Measurements from ENCODE around the gene UBE2E1.

Gene UBE2E1

GRCh38 chr3:23816721-23817120, 11.0 kb downstream of the UBE2E1 start:
- Histone ChIP-seq H3K27me3 (ENCODE audit: control insufficient read depth in 5 of 5, insufficient read depth in 4 of 5, low read length in 5 of 5) (no peaks in the 10 kb centered on the region), H3K9ac (ENCODE audit: low read length in 5 of 5) (no peak overlapping the region), H3K4me1 (ENCODE audit: control insufficient read depth in 5 of 5, insufficient read depth in 5 of 5, low read length in 5 of 5) (peaks cover 0 to 16% (median 7%) of the 10 kb centered on the region in 5 donors), H3K9me3 (ENCODE audit: control insufficient read depth in 5 of 5, low read length in 5 of 5) (no peaks in the 10 kb centered on the region), H3K27ac (ENCODE audit: low read depth, low read length) (no peak overlapping the region), H3K36me3 (ENCODE audit: control insufficient read depth in 5 of 5, insufficient read depth in 5 of 5, low read length in 5 of 5) (peaks cover 0 to 3% (median 0%) of the 10 kb centered on the region in 5 donors), H3K4me3 (ENCODE audit: low read depth in 1 of 5, low read length in 5 of 5) (no peak overlapping the region)

GRCh38 chr3:23817508-23818223, 11.9 kb downstream of the UBE2E1 start:
- Histone ChIP-seq H3K4me3 (ENCODE audit: low read depth in 1 of 5, low read length in 5 of 5) (no peak overlapping the region), H3K27ac (ENCODE audit: low read depth, low read length) (no peak overlapping the region), H3K36me3 (ENCODE audit: control insufficient read depth in 5 of 5, insufficient read depth in 5 of 5, low read length in 5 of 5) (peaks cover 0 to 1% (median 0%) of the 10 kb centered on the region in 5 donors), H3K4me1 (ENCODE audit: control insufficient read depth in 5 of 5, insufficient read depth in 5 of 5, low read length in 5 of 5) (peaks cover 0 to 16% (median 6%) of the 10 kb centered on the region in 5 donors), H3K9ac (ENCODE audit: low read length in 5 of 5) (no peak overlapping the region), H3K27me3 (ENCODE audit: control insufficient read depth in 5 of 5, insufficient read depth in 4 of 5, low read length in 5 of 5) (no peaks in the 10 kb centered on the region), H3K9me3 (ENCODE audit: control insufficient read depth in 5 of 5, low read length in 5 of 5) (no peaks in the 10 kb centered on the region)

- Histone ChIP-seq H3K27ac (ENCODE audit: low read depth, low read length) (no peak overlapping the region), H3K4me1 (ENCODE audit: control insufficient read depth in 5 of 5, insufficient read depth in 5 of 5, low read length in 5 of 5) (peaks cover 0 to 16% (median 6%) of the 10 kb centered on the region in 5 donors), H3K4me3 (ENCODE audit: low read depth in 1 of 5, low read length in 5 of 5) (no peak overlapping the region), H3K36me3 (ENCODE audit: control insufficient read depth in 5 of 5, insufficient read depth in 5 of 5, low read length in 5 of 5) (no peaks in the 10 kb centered on the region), H3K9me3 (ENCODE audit: control insufficient read depth in 5 of 5, low read length in 5 of 5) (no peaks in the 10 kb centered on the region), H3K27me3 (ENCODE audit: control insufficient read depth in 5 of 5, insufficient read depth in 4 of 5, low read length in 5 of 5) (no peaks in the 10 kb centered on the region), H3K9ac (ENCODE audit: low read length in 5 of 5) (no peak overlapping the region)
Measured at GRCh38 chr3:23819599-23820360, 14.0 kb downstream of the UBE2E1 start.

- H3K9ac ChIP-seq (ENCODE audit: low read length in 5 of 5): no peak overlapping the region
- no peaks in the 10 kb centered on the region for H3K36me3 ChIP-seq (ENCODE audit: control insufficient read depth in 5 of 5, insufficient read depth in 5 of 5, low read length in 5 of 5)
- no peaks in the 10 kb centered on the region for H3K27me3 ChIP-seq (ENCODE audit: control insufficient read depth in 5 of 5, insufficient read depth in 4 of 5, low read length in 5 of 5)
- no peaks in the 10 kb centered on the region for H3K9me3 ChIP-seq (ENCODE audit: control insufficient read depth in 5 of 5, low read length in 5 of 5)
- no peak overlapping the region for H3K4me3 ChIP-seq (ENCODE audit: low read depth in 1 of 5, low read length in 5 of 5)
- H3K27ac ChIP-seq (ENCODE audit: low read depth, low read length): no peak overlapping the region
- peaks cover 0 to 11% (median 6%) of the 10 kb centered on the region in 5 donors for H3K4me1 ChIP-seq (ENCODE audit: control insufficient read depth in 5 of 5, insufficient read depth in 5 of 5, low read length in 5 of 5)
Measured at GRCh38 chr3:23820888-23821287, 15.1 kb downstream of the UBE2E1 start.

GRCh38 chr3:23821858-23822257, 16.1 kb downstream of the UBE2E1 start:
- H3K9me3 ChIP-seq (ENCODE audit: control insufficient read depth in 5 of 5, low read length in 5 of 5): no peaks in the 10 kb centered on the region
- H3K4me1 ChIP-seq (ENCODE audit: control insufficient read depth in 5 of 5, insufficient read depth in 5 of 5, low read length in 5 of 5): peaks cover 0 to 17% (median 6%) of the 10 kb centered on the region in 5 donors
- no peak overlapping the region for H3K4me3 ChIP-seq (ENCODE audit: low read depth in 1 of 5, low read length in 5 of 5)
- no peak overlapping the region for H3K27ac ChIP-seq (ENCODE audit: low read depth, low read length)
- no peaks in the 10 kb centered on the region for H3K27me3 ChIP-seq (ENCODE audit: control insufficient read depth in 5 of 5, insufficient read depth in 4 of 5, low read length in 5 of 5)
- H3K36me3 ChIP-seq (ENCODE audit: control insufficient read depth in 5 of 5, insufficient read depth in 5 of 5, low read length in 5 of 5): no peaks in the 10 kb centered on the region
- no peak overlapping the region for H3K9ac ChIP-seq (ENCODE audit: low read length in 5 of 5)

- H3K36me3 ChIP-seq (ENCODE audit: control insufficient read depth in 5 of 5, insufficient read depth in 5 of 5, low read length in 5 of 5): no peaks in the 10 kb centered on the region
- no peaks in the 10 kb centered on the region for H3K9me3 ChIP-seq (ENCODE audit: control insufficient read depth in 5 of 5, low read length in 5 of 5)
- H3K9ac ChIP-seq (ENCODE audit: low read length in 5 of 5): no peak overlapping the region
- no peak overlapping the region for H3K27ac ChIP-seq (ENCODE audit: low read depth, low read length)
- no peak overlapping the region for H3K4me3 ChIP-seq (ENCODE audit: low read depth in 1 of 5, low read length in 5 of 5)
- peaks cover 0 to 17% (median 6%) of the 10 kb centered on the region in 5 donors for H3K4me1 ChIP-seq (ENCODE audit: control insufficient read depth in 5 of 5, insufficient read depth in 5 of 5, low read length in 5 of 5)
- no peaks in the 10 kb centered on the region for H3K27me3 ChIP-seq (ENCODE audit: control insufficient read depth in 5 of 5, insufficient read depth in 4 of 5, low read length in 5 of 5)
Measured at GRCh38 chr3:23822559-23822958, 16.8 kb downstream of the UBE2E1 start.

- H3K4me1 ChIP-seq (ENCODE audit: control insufficient read depth in 5 of 5, insufficient read depth in 5 of 5, low read length in 5 of 5): peaks cover 0 to 17% (median 6%) of the 10 kb centered on the region in 5 donors
- H3K4me3 ChIP-seq (ENCODE audit: low read depth in 1 of 5, low read length in 5 of 5): no peak overlapping the region
- no peak overlapping the region for H3K9ac ChIP-seq (ENCODE audit: low read length in 5 of 5)
- H3K36me3 ChIP-seq (ENCODE audit: control insufficient read depth in 5 of 5, insufficient read depth in 5 of 5, low read length in 5 of 5): no peaks in the 10 kb centered on the region
- no peaks in the 10 kb centered on the region for H3K9me3 ChIP-seq (ENCODE audit: control insufficient read depth in 5 of 5, low read length in 5 of 5)
- no peak overlapping the region for H3K27ac ChIP-seq (ENCODE audit: low read depth, low read length)
- no peaks in the 10 kb centered on the region for H3K27me3 ChIP-seq (ENCODE audit: control insufficient read depth in 5 of 5, insufficient read depth in 4 of 5, low read length in 5 of 5)
Measured at GRCh38 chr3:23823620-23824019, 17.9 kb downstream of the UBE2E1 start.

GRCh38 chr3:23824699-23825444, 19.1 kb downstream of the UBE2E1 start:
- no peak overlapping the region for H3K4me3 ChIP-seq (ENCODE audit: low read depth in 1 of 5, low read length in 5 of 5)
- H3K9ac ChIP-seq (ENCODE audit: low read length in 5 of 5): no peak overlapping the region
- H3K4me1 ChIP-seq (ENCODE audit: control insufficient read depth in 5 of 5, insufficient read depth in 5 of 5, low read length in 5 of 5): peaks cover 0 to 11% (median 8%) of the 10 kb centered on the region in 5 donors
- H3K27me3 ChIP-seq (ENCODE audit: control insufficient read depth in 5 of 5, insufficient read depth in 4 of 5, low read length in 5 of 5): no peaks in the 10 kb centered on the region
- H3K27ac ChIP-seq (ENCODE audit: low read depth, low read length): no peak overlapping the region
- no peaks in the 10 kb centered on the region for H3K36me3 ChIP-seq (ENCODE audit: control insufficient read depth in 5 of 5, insufficient read depth in 5 of 5, low read length in 5 of 5)
- no peaks in the 10 kb centered on the region for H3K9me3 ChIP-seq (ENCODE audit: control insufficient read depth in 5 of 5, low read length in 5 of 5)

GRCh38 chr3:23825802-23826201, 20.0 kb downstream of the UBE2E1 start:
- no peak overlapping the region for H3K4me3 ChIP-seq (ENCODE audit: low read depth in 1 of 5, low read length in 5 of 5)
- H3K27me3 ChIP-seq (ENCODE audit: control insufficient read depth in 5 of 5, insufficient read depth in 4 of 5, low read length in 5 of 5): no peaks in the 10 kb centered on the region
- no peaks in the 10 kb centered on the region for H3K36me3 ChIP-seq (ENCODE audit: control insufficient read depth in 5 of 5, insufficient read depth in 5 of 5, low read length in 5 of 5)
- peaks cover 0 to 15% (median 9%) of the 10 kb centered on the region in 5 donors for H3K4me1 ChIP-seq (ENCODE audit: control insufficient read depth in 5 of 5, insufficient read depth in 5 of 5, low read length in 5 of 5)
- no peak overlapping the region for H3K9ac ChIP-seq (ENCODE audit: low read length in 5 of 5)
- H3K27ac ChIP-seq (ENCODE audit: low read depth, low read length): no peak overlapping the region
- H3K9me3 ChIP-seq (ENCODE audit: control insufficient read depth in 5 of 5, low read length in 5 of 5): no peaks in the 10 kb centered on the region
